K562 (cell line): Measurements from ENCODE around the gene ACAD10. TPM values are rescaled to one million over a fixed set of nuclear protein-coding genes. Genes with fewer than 3 reads are reported as not detected.

ENCODE experiments used
- ARID2 ChIP-seq: fragments of 450-650 bp; IDR thresholded peaks from 2 replicates; pipeline ENCODE4 v1.6.1; 2017; ENCODE audit warnings: antibody characterized with exemption, mild to moderate bottlenecking
- CREM ChIP-seq: IDR thresholded peaks from 2 replicates; pipeline ENCODE4 v1.6.1; 2014; ENCODE audit warnings: antibody characterized with exemption, low read depth
- GATA2 ChIP-seq: sonication (generic); formaldehyde crosslinking; IDR thresholded peaks from 2 replicates; pipeline ENCODE4 v1.4.0; 2020; ENCODE audit warnings: mild to moderate bottlenecking, missing genetic modification reagents
- JUND ChIP-seq, 2 experiments: IDR thresholded peaks; 2 replicates in 1 of 2; 3 replicates in 1 of 2; pipeline ENCODE4 v1.6.1; 2011; ENCODE audit warnings: borderline replicate concordance in 2 of 2, low read depth in 2 of 2, low read length in 2 of 2, improper control_type of control experiment in 1 of 2, missing biosample characterization in 1 of 2, missing genetic modification characterization in 1 of 2, missing genetic modification reagents in 1 of 2
- KAT7 ChIP-seq: sonication (generic); formaldehyde crosslinking; IDR thresholded peaks from 2 replicates; pipeline ENCODE4 v1.8.0; 2022; ENCODE audit warnings: missing genetic modification reagents, mild to moderate bottlenecking, borderline replicate concordance
- NCOA6 ChIP-seq: fragments of 450-650 bp; IDR thresholded peaks from 2 replicates; pipeline ENCODE4 v1.6.1; 2017; ENCODE audit warnings: mild to moderate bottlenecking
- NFXL1 ChIP-seq: fragments of 450-650 bp; formaldehyde crosslinking; IDR thresholded peaks from 2 replicates; pipeline ENCODE4 v1.4.0; 2021; ENCODE audit warnings: mild to moderate bottlenecking
- NONO ChIP-seq, 2 experiments: fragments of 200-400 bp in 1 of 2; fragments of 450-650 bp in 1 of 2; formaldehyde crosslinking in 1 of 2; IDR thresholded peaks; 2 replicates each; pipeline ENCODE4 v1.6.1; 2017; ENCODE audit warnings: low read depth in 2 of 2, mild to moderate bottlenecking in 2 of 2, moderate library complexity in 2 of 2, low read length in 1 of 2
- PHF21A ChIP-seq: fragments of 450-650 bp; IDR thresholded peaks from 2 replicates; pipeline ENCODE4 v1.6.1; 2017; ENCODE audit warnings: low read depth, borderline replicate concordance
- SMAD3 ChIP-seq: fragments of 450-650 bp; formaldehyde crosslinking; conservative IDR thresholded peaks from 2 replicates; pipeline ENCODE4 v1.4.0; 2020; ENCODE audit warnings: mild to moderate bottlenecking
- SNAPC5 ChIP-seq: fragments of 250-450 bp; sonication (Bioruptor Pico); IDR thresholded peaks from 2 replicates; pipeline ENCODE4 v1.8.0; 2021; ENCODE audit warnings: moderate library complexity, mild to moderate bottlenecking, inconsistent platforms
- ZNF76 ChIP-seq: fragments of 250-450 bp; sonication (Bioruptor Pico); IDR thresholded peaks from 2 replicates; pipeline ENCODE4 v1.4.0; 2020; ENCODE audit warnings: mild to moderate bottlenecking, moderate library complexity, borderline replicate concordance
- polyA plus RNA-seq, 8 experiments: library from polyadenylated mRNA; depleted of rRNA in 4 of 8; stranded (reverse) in 5 of 8; unstranded in 3 of 8; fragments of >200 nt; fragmentation: Nextera tagmentation in 2 of 8; fragmentation: Illumina TruSeq in 1 of 8; extraction: Ambion mirVana in 2 of 8; extraction: Trizol in 1 of 8; gene quantifications; 2 replicates each; pipeline versions ENCODE4 v1.2.1 to v1.2.3, GENCODE V29; 2011 to 2014; ENCODE audit warnings: inconsistent platforms in 1 of 8, missing spikeins in 1 of 8
- total RNA-seq, 7 experiments: library from RNA; depleted of rRNA in 6 of 7; stranded (reverse); fragments of >200 nt in 6 of 7; fragmentation: Illumina TruSeq in 2 of 7; extraction: Trizol in 2 of 7; gene quantifications; 2 replicates each; pipeline versions ENCODE4 v1.2.1 to v1.2.3, GENCODE V29; 2011 to 2021; ENCODE audit warnings: low replicate concordance in 1 of 7
- TF ChIP-seq, protein P1 (sequence below), 2 experiments: fragments of 450-650 bp; formaldehyde crosslinking in 1 of 2; IDR thresholded peaks; 2 replicates each; pipeline versions ENCODE4 v1.4.0 to v1.6.1; 2014 to 2020; ENCODE audit warnings: mild to moderate bottlenecking in 2 of 2, borderline replicate concordance in 1 of 2, low read depth in 1 of 2
- TF ChIP-seq, protein P2 (sequence below), 2 experiments: fragments of 450-650 bp; conservative IDR thresholded peaks; 2 replicates each; pipeline ENCODE4 v1.6.1; 2017; ENCODE audit warnings: mild to moderate bottlenecking in 2 of 2, moderate library complexity in 2 of 2
- TF ChIP-seq, protein P3 (sequence below): sonication (generic); formaldehyde crosslinking; IDR thresholded peaks from 2 replicates; pipeline ENCODE4 v1.8.0; 2022; ENCODE audit warnings: mild to moderate bottlenecking, missing genetic modification reagents

ACAD10 gene
- total and polyA plus RNA-seq, 9 of the 15 experiments (the other 6 are each of a cell fraction or from before 2014, with no cell fraction given): 2.3 to 19.2 (median 12.0) TPM

GRCh38 chr12:111753144-111753881 is 67.5 kb downstream of the ACAD10 start (continued):
- no peak for TF ChIP-seq NFXL1
- TF ChIP-seq SNAPC5 (CRISPR knock-in tag): no peak
- TF ChIP-seq PHF21A: no peak
- TF ChIP-seq GATA2 (CRISPR knock-in tag): peak; percentile 10; the same call in 1 of the 2 replicates
- TF ChIP-seq, protein P1, sequence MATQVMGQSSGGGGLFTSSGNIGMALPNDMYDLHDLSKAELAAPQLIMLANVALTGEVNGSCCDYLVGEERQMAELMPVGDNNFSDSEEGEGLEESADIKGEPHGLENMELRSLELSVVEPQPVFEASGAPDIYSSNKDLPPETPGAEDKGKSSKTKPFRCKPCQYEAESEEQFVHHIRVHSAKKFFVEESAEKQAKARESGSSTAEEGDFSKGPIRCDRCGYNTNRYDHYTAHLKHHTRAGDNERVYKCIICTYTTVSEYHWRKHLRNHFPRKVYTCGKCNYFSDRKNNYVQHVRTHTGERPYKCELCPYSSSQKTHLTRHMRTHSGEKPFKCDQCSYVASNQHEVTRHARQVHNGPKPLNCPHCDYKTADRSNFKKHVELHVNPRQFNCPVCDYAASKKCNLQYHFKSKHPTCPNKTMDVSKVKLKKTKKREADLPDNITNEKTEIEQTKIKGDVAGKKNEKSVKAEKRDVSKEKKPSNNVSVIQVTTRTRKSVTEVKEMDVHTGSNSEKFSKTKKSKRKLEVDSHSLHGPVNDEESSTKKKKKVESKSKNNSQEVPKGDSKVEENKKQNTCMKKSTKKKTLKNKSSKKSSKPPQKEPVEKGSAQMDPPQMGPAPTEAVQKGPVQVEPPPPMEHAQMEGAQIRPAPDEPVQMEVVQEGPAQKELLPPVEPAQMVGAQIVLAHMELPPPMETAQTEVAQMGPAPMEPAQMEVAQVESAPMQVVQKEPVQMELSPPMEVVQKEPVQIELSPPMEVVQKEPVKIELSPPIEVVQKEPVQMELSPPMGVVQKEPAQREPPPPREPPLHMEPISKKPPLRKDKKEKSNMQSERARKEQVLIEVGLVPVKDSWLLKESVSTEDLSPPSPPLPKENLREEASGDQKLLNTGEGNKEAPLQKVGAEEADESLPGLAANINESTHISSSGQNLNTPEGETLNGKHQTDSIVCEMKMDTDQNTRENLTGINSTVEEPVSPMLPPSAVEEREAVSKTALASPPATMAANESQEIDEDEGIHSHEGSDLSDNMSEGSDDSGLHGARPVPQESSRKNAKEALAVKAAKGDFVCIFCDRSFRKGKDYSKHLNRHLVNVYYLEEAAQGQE (IDR thresholded peaks at IDR 0.05; ENCODE audit: borderline replicate concordance): peak; percentile 91
- TF ChIP-seq, protein P1 (CRISPR knock-in tag; IDR thresholded peaks at IDR 0.05; ENCODE audit: low read depth): no peak
- TF ChIP-seq, protein P2, sequence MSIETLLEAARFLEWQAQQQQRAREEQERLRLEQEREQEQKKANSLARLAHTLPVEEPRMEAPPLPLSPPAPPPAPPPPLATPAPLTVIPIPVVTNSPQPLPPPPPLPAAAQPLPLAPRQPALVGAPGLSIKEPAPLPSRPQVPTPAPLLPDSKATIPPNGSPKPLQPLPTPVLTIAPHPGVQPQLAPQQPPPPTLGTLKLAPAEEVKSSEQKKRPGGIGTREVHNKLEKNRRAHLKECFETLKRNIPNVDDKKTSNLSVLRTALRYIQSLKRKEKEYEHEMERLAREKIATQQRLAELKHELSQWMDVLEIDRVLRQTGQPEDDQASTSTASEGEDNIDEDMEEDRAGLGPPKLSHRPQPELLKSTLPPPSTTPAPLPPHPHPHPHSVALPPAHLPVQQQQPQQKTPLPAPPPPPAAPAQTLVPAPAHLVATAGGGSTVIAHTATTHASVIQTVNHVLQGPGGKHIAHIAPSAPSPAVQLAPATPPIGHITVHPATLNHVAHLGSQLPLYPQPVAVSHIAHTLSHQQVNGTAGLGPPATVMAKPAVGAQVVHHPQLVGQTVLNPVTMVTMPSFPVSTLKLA (conservative IDR thresholded peaks at IDR 0.05): no peak
- TF ChIP-seq CREM: peak; percentile 32; the same call in 1 of the 2 replicates
- no peak for TF ChIP-seq NONO (IDR thresholded peaks at IDR 0.05; ENCODE audit: low read depth in 2 of 2, low read length in 1 of 2)
- TF ChIP-seq SMAD3 (CRISPR knock-in tag): no peak
- 0 out of 2 replicates have a peak, but pooled peaks have one; percentile 23 for TF ChIP-seq JUND (IDR thresholded peaks at IDR 0.05; ENCODE audit: borderline replicate concordance, low read depth, low read length)
- TF ChIP-seq JUND (tag; IDR thresholded peaks at IDR 0.05; ENCODE audit: borderline replicate concordance, low read depth, low read length): no peak
- TF ChIP-seq, protein P3, sequence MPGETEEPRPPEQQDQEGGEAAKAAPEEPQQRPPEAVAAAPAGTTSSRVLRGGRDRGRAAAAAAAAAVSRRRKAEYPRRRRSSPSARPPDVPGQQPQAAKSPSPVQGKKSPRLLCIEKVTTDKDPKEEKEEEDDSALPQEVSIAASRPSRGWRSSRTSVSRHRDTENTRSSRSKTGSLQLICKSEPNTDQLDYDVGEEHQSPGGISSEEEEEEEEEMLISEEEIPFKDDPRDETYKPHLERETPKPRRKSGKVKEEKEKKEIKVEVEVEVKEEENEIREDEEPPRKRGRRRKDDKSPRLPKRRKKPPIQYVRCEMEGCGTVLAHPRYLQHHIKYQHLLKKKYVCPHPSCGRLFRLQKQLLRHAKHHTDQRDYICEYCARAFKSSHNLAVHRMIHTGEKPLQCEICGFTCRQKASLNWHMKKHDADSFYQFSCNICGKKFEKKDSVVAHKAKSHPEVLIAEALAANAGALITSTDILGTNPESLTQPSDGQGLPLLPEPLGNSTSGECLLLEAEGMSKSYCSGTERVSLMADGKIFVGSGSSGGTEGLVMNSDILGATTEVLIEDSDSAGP: no peak
- peak; percentile 91 for TF ChIP-seq ARID2
- TF ChIP-seq ZNF76 (CRISPR knock-in tag): no peak
- TF ChIP-seq KAT7 (CRISPR knock-in tag): no peak
- no peak for TF ChIP-seq NCOA6
